T-cell (primary cell): Measurements from ENCODE around the gene KNL1. TPM values are rescaled to one million over a fixed set of nuclear protein-coding genes. Genes with fewer than 3 reads are reported as not detected.

Experiments used
- ATAC-seq, 4 experiments: fragments of 200-7000 bp in 3 of 4; fragments of 150-1000 bp in 1 of 4; cut with Tn5 transposase; replicated peaks in 1 of 4; 1 replicate in 3 of 4; 2 replicates in 1 of 4; pipeline ENCODE4 v1.10.0; 2021; ENCODE audit warnings: moderate library complexity in 3 of 4, mild to moderate bottlenecking in 2 of 4, moderate number of reproducible peaks in 1 of 4
- CTCF ChIA-PET, 2 donors: fragments of 300-600 bp; sonication (Branson Sonifier 250); formaldehyde crosslinking; loops; one replicate each; lab custom pipeline; 2022; ENCODE audit warnings: antibody characterized with exemption in 2 of 2; lab: Charles Lee
- POLR2A ChIA-PET, 2 donors: fragments of 300-600 bp; sonication (Branson Sonifier 250); formaldehyde crosslinking; loops; one replicate each; lab custom pipeline; 2022; ENCODE audit warnings: antibody characterized with exemption in 2 of 2; lab: Charles Lee
- DNase-seq, 35 experiments: peaks; one replicate each; pipeline versions ENCODE4 v3.0.0 to v3.0.0-alpha.2; 2013 to 2023
- H3K27ac ChIP-seq: one replicate; pipeline ENCODE4 v1.5.1; 2013; ENCODE audit warnings: low read length
- H3K27me3 ChIP-seq, 2 experiments: replicated peaks in 1 of 2; 1 replicate in 1 of 2; 2 replicates in 1 of 2; pipeline versions ENCODE4 v1.6.1 to v1.7.0; 2013; ENCODE audit warnings: low read length in 1 of 2, mixed read lengths in 1 of 2; ENCODE audit not compliant: control insufficient read depth in 2 of 2, insufficient read depth in 2 of 2; ENCODE audit errors: extremely low read depth in 1 of 2
- H3K36me3 ChIP-seq, 2 donors: 1 replicate in 1 of 2; 2 replicates in 1 of 2; pipeline versions ENCODE4 v1.6.1 to v1.7.0; 2013; ENCODE audit warnings: low read length in 1 of 2; ENCODE audit not compliant: control insufficient read depth in 2 of 2, insufficient read depth in 1 of 2; ENCODE audit errors: extremely low read depth in 1 of 2
- H3K4me1 ChIP-seq, 2 experiments: 1 replicate in 1 of 2; 2 replicates in 1 of 2; pipeline versions ENCODE4 v1.6.1 to v1.7.0; 2013; ENCODE audit warnings: low read length in 2 of 2, mixed read lengths in 1 of 2; ENCODE audit not compliant: insufficient read depth in 2 of 2, control insufficient read depth in 1 of 2; ENCODE audit errors: extremely low read depth in 1 of 2
- H3K4me3 ChIP-seq, 2 donors: 1 replicate in 1 of 2; 2 replicates in 1 of 2; pipeline versions ENCODE4 v1.5.1 to v1.7.0; 2013; ENCODE audit warnings: mild to moderate bottlenecking in 2 of 2, low read length in 1 of 2, moderate library complexity in 1 of 2; ENCODE audit not compliant: control insufficient read depth in 1 of 2; ENCODE audit errors: extremely low read depth in 1 of 2
- H3K9me3 ChIP-seq: 2 replicates; pipeline ENCODE4 v1.7.0; 2013
- H3K27ac Mint-ChIP-seq, 2 donors: one replicate each; pipeline ENCODE4 v1.8.0; 2020 to 2021; ENCODE audit warnings: mild to moderate bottlenecking in 2 of 2, mixed read lengths in 2 of 2
- H3K27me3 Mint-ChIP-seq, 2 donors: one replicate each; pipeline ENCODE4 v1.8.0; 2021 to 2022; ENCODE audit warnings: mixed read lengths in 2 of 2
- H3K36me3 Mint-ChIP-seq: one replicate; pipeline ENCODE4 v1.8.0; 2021; ENCODE audit warnings: mixed read lengths
- H3K4me1 Mint-ChIP-seq, 3 donors: one replicate each; pipeline ENCODE4 v1.8.0; 2020 to 2022; ENCODE audit warnings: mixed read lengths in 3 of 3, mild to moderate bottlenecking in 1 of 3
- H3K4me3 Mint-ChIP-seq, 3 donors: one replicate each; pipeline ENCODE4 v1.8.0; 2020 to 2022; ENCODE audit warnings: mild to moderate bottlenecking in 3 of 3, mixed read lengths in 3 of 3, moderate library complexity in 3 of 3
- H3K9me3 Mint-ChIP-seq, 3 donors: one replicate each; pipeline ENCODE4 v1.8.0; 2020 to 2022; ENCODE audit warnings: mixed read lengths in 3 of 3
- WGBS: methylation state at CpG from one replicate; pipeline ENCODE4 v1.1.5; 2013; ENCODE audit warnings: missing lambda C conversion rate; ENCODE audit not compliant: insufficient coverage; 5-methylcytosine and 5-hydroxymethylcytosine counted together
- total RNA-seq, 35 experiments: library from RNA in 6 of 35; stranded (reverse) in 6 of 35; fragments of 120-200 nt in 1 of 35; gene quantifications; one replicate each; pipeline versions ENCODE4 v1.2.1 to v1.2.4 and lab custom pipeline; 2013 to 2026

Gene KNL1
- total RNA-seq: 1 to 10 TPM in 4 of 5 donors, under 1 TPM in 1; 0.55 to 3.8 (median 1.7) TPM
- total RNA-seq (2013): 1.8 TPM
- total RNA-seq (lab: John Stamatoyannopoulos, UW): 1.3 to 24.9 (median 4.3) reads per million in 29 experiments

GRCh38 chr15:40593588-40594428 lies at the start of gene KNL1:
KNL1 (plus strand) TSS chr15:40594249; CDS start chr15:40602932, 8,683 bp downstream.
- under 1% methylated on average over 31 of the region's 41 CpGs for WGBS
- Histone ChIP-seq H3K4me3 (peak within 1 kb of the TSS; percentile 68 to 96), H3K27me3 (peaks cover 0 to 6% of the 10 kb centered on the region in 2 experiments), H3K36me3 (no peaks in the 10 kb centered on the region), H3K27ac (peak within 1 kb of the TSS; percentile 89), H3K4me1 (peaks cover 6 to 16% of the 10 kb centered on the region in 2 experiments), H3K9me3 (no peaks in the 10 kb centered on the region)
- Mint-ChIP-seq H3K27me3 (peaks cover 4% of the 10 kb centered on the region in 2 donors), H3K4me1 (peaks cover 27 to 36% (median 31%) of the 10 kb centered on the region in 3 donors), H3K9me3 (no peaks in the 10 kb centered on the region), H3K36me3 (no peaks in the 10 kb centered on the region), H3K4me3 (peak within 1 kb of the TSS; percentile 85 to 99 (median 90)), H3K27ac (peak within 1 kb of the TSS; percentile 95 to 99)
- ATAC-seq (peak; percentile 83 to 87 (median 86)), DNase-seq (peak; percentile 68 to 94 (median 81))
- ChIA-PET POLR2A (interaction anchor here in 1 of 2 donors (0.5 kb wide), 1 partner anchor 24 kb away, joined by 4 read pairs; no protein-coding TSS in a partner anchor), CTCF (interaction anchor here (0.7 to 1.2 kb wide), 6 partner anchors 8 to 652 kb away, joined by 3 to 6 read pairs (median 3); partner anchors contain the start of genes CCDC32 (in 1 of the 2), DNAJC17 (in 1 of the 2), RPUSD2 (in 1 of the 2) and ZFYVE19 (in 1 of the 2))

- H3K36me3 ChIP-seq: peaks cover 4 to 19% of the 10 kb centered on the region in 2 donors
- peaks cover 31% of the 10 kb centered on the region for H3K36me3 Mint-ChIP-seq
- H3K4me3 Mint-ChIP-seq: no peak overlapping the region
- DNase-seq (no peak), ATAC-seq (no peak)
- no peaks in the 10 kb centered on the region for H3K9me3 Mint-ChIP-seq
- H3K4me1 ChIP-seq: no peaks in the 10 kb centered on the region
- H3K27me3 Mint-ChIP-seq: no peaks in the 10 kb centered on the region
- no peak overlapping the region for H3K4me3 ChIP-seq
- no peaks in the 10 kb centered on the region for H3K9me3 ChIP-seq
- peaks cover 0 to 13% (median 0%) of the 10 kb centered on the region in 3 donors for H3K4me1 Mint-ChIP-seq
- ChIA-PET POLR2A (interaction anchor here in 1 of 2 donors (0.6 kb wide), 1 partner anchor 54 kb away, joined by 3 read pairs; no protein-coding TSS in a partner anchor), CTCF (no interaction called here)
- WGBS: no CpG with 5 or more reads among the region's 1 CpG
- no peak overlapping the region for H3K27ac ChIP-seq
- no peak overlapping the region for H3K27ac Mint-ChIP-seq
- H3K27me3 ChIP-seq: no peaks in the 10 kb centered on the region
Measured at GRCh38 chr15:40545457-40545856, 48.6 kb upstream of the KNL1 start.

GRCh38 chr15:40548610-40549009 lies 45.4 kb upstream of the KNL1 start:
- Histone ChIP-seq H3K9me3 (no peaks in the 10 kb centered on the region), H3K4me3 (no peak overlapping the region), H3K27me3 (no peaks in the 10 kb centered on the region), H3K4me1 (no peaks in the 10 kb centered on the region), H3K36me3 (peaks cover 4 to 34% of the 10 kb centered on the region in 2 donors), H3K27ac (no peak overlapping the region)
- ChIA-PET CTCF (interaction anchor here in 1 of 2 donors (0.6 kb wide), 1 partner anchor 152 kb away, joined by 3 read pairs; no protein-coding TSS in a partner anchor), POLR2A (no interaction called here)
- Mint-ChIP-seq H3K4me1 (peaks cover 0 to 16% (median 0%) of the 10 kb centered on the region in 3 donors), H3K27ac (no peak overlapping the region), H3K27me3 (no peaks in the 10 kb centered on the region), H3K36me3 (peaks cover 44% of the 10 kb centered on the region), H3K9me3 (no peaks in the 10 kb centered on the region), H3K4me3 (no peak overlapping the region)
- DNase-seq: no peak
- ATAC-seq: no peak
- no CpG with 5 or more reads among the region's 2 CpGs for WGBS

- peaks cover 0 to 10% (median 0%) of the 10 kb centered on the region in 3 donors for H3K4me1 Mint-ChIP-seq
- WGBS: 80% methylated on average over 7 of the region's 9 CpGs
- H3K9me3 Mint-ChIP-seq: no peaks in the 10 kb centered on the region
- ChIA-PET POLR2A (no interaction called here), CTCF (no interaction called here)
- no peaks in the 10 kb centered on the region for H3K9me3 ChIP-seq
- H3K27ac Mint-ChIP-seq: no peak overlapping the region
- H3K36me3 ChIP-seq: peaks cover 4 to 46% of the 10 kb centered on the region in 2 donors
- no peaks in the 10 kb centered on the region for H3K4me1 ChIP-seq
- H3K4me3 ChIP-seq: no peak overlapping the region
- peaks cover 54% of the 10 kb centered on the region for H3K36me3 Mint-ChIP-seq
- no peak overlapping the region for H3K27ac ChIP-seq
- no peak for ATAC-seq
- H3K27me3 Mint-ChIP-seq: no peaks in the 10 kb centered on the region
- no peak for DNase-seq
- no peaks in the 10 kb centered on the region for H3K27me3 ChIP-seq
- H3K4me3 Mint-ChIP-seq: no peak overlapping the region
Measured at GRCh38 chr15:40549894-40550293, 44.2 kb upstream of the KNL1 start.

GRCh38 chr15:40550341-40551037 lies 43.6 kb upstream of the KNL1 start:
- WGBS: 82% methylated on average over 2 of the region's 6 CpGs
- H3K4me3 Mint-ChIP-seq: no peak overlapping the region
- ATAC-seq (no peak), DNase-seq (no peak)
- H3K9me3 Mint-ChIP-seq: no peaks in the 10 kb centered on the region
- Histone ChIP-seq H3K36me3 (peaks cover 4 to 51% of the 10 kb centered on the region in 2 donors), H3K27ac (no peak overlapping the region), H3K4me1 (no peaks in the 10 kb centered on the region), H3K27me3 (no peaks in the 10 kb centered on the region), H3K9me3 (no peaks in the 10 kb centered on the region), H3K4me3 (no peak overlapping the region)
- H3K36me3 Mint-ChIP-seq: peaks cover 55% of the 10 kb centered on the region
- no peaks in the 10 kb centered on the region for H3K27me3 Mint-ChIP-seq
- H3K27ac Mint-ChIP-seq: no peak overlapping the region
- ChIA-PET POLR2A (no interaction called here), CTCF (no interaction called here)
- peaks cover 0 to 12% (median 0%) of the 10 kb centered on the region in 3 donors for H3K4me1 Mint-ChIP-seq

GRCh38 chr15:40554161-40554525 lies 39.9 kb upstream of the KNL1 start:
- no peaks in the 10 kb centered on the region for H3K9me3 Mint-ChIP-seq

More at GRCh38 chr15:40554161-40554525, 39.9 kb upstream of the KNL1 start:
- H3K4me1 ChIP-seq: no peaks in the 10 kb centered on the region
- CTCF ChIA-PET: no interaction called here
- no peaks in the 10 kb centered on the region for H3K9me3 ChIP-seq
- no peak overlapping the region for H3K4me3 ChIP-seq
- POLR2A ChIA-PET: no interaction called here
- H3K27ac ChIP-seq: no peak overlapping the region
- DNase-seq (no peak), ATAC-seq (no peak)
- H3K27me3 ChIP-seq: no peaks in the 10 kb centered on the region
- 100% methylated on average over 1 of the region's 4 CpGs for WGBS
- peaks cover 11 to 29% (median 13%) of the 10 kb centered on the region in 3 donors for H3K4me1 Mint-ChIP-seq
- H3K27me3 Mint-ChIP-seq: no peaks in the 10 kb centered on the region
- H3K27ac Mint-ChIP-seq: no peak overlapping the region
- peaks cover 64% of the 10 kb centered on the region for H3K36me3 Mint-ChIP-seq
- peaks cover 4 to 54% of the 10 kb centered on the region in 2 donors for H3K36me3 ChIP-seq
- no peak overlapping the region for H3K4me3 Mint-ChIP-seq
